NCI-H2107 treated with DMSO at 0.1 percent for 48 hours (cell line): ENCODE measurements around the gene ZIC3.
"Not testable (repeated sequence)": the region's sequence is repeated elsewhere in the genome, so short reads cannot be mapped to it uniquely, and the experiment has no call there.

Experiments used
- DNase-seq: peaks from one replicate; lab custom pipeline; 2025; ENCODE audit not compliant: unreplicated experiment; lab: John Stamatoyannopoulos, UW

The ZIC3 gene

GRCh38 chrX:137565921-137566745 lies at the start of gene ZIC3:
ZIC3 (plus strand) TSS chrX:137566127; CDS start chrX:137566692, 565 bp downstream.
- DNase-seq, result no peak

DNA sequence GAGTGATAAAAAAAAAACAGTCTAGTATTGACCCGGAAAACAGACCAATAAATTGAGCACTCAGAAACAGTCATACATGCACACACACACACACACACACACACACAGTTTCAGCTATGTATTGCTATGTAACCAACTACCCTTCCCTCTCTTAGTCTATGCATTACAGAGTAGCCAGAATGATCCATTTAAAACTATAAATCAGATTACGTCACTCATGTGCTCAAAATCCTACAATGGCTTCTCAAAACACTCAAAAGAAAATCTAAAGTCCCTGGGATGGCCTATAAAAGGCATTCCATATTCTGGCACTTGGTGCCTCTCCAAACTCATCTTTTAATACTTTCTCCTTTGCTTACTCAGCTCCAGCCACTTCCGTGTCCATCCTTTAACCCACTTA lies 46.5 kb upstream of the ZIC3 start:
- DNase-seq, result no peak

DNA sequence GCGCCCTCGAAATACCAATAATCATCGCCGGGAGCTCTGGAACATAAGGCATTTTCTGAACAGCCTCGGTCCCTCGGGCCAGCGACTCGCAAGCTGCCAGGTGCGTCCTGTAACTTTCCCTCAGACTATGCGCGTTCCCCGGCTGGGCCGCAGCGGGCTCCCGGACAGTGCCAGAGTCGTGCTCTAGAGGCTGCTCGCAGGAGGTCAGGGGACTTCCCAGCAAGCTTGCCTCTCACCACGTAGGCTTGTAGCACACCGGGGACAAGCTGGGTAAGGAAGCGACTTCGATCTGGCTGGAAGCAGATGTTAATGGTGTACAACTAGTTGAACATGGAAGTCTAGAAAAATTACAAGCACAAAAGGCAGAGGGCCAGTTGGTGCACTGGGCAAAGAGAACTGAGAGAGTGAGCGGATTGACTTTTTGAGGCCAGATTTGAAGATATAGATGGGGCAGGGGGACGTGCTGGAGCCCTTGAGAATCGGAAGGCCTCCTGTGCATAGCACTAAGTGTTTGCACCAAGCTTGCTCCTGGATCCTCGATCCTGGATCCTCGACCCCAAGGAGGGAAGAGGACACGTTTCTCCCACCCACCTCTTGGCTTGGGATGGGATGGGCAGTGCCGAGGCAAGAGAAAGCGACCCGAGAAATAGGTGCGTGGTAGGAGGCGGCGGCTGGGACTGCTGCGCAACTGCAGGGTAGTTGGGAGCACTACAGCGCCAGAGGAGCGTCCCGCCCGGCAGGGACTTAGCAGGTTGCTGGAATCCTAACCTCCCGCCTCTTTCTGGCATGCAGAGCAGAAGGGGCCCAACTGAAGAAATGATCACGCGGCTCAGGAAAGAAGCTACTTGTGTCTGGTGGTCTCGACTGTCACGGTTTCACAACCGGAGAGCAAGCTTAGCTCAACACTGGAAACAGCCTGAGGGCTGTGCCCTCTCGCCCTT lies 19.9 kb upstream of the ZIC3 start:
- DNase-seq, result no peak

- DNase-seq, result no peak
Measured at GRCh38 chrX:137547291-137547690, 18.6 kb upstream of the ZIC3 start.

DNA sequence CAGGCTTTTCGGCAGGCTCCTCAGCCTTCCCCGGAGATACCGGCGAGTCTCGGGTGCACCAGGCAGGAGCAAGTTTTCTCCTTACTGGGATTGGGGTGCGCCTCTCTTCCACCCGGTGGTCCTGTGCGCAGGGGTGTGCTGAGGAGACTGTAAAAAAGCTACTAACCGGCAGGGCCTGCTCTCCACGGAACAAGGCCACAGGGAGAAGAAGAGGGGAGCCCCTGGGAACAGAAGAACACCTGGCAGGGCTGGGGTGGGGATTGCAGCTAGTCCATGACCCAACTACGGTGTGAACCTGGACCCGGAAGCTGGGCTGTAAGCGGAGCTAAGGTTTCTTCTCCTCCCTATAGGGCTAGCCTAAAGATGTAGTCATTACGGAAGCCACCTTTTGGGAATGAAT lies 17.7 kb upstream of the ZIC3 start:
- DNase-seq, result no peak

DNA sequence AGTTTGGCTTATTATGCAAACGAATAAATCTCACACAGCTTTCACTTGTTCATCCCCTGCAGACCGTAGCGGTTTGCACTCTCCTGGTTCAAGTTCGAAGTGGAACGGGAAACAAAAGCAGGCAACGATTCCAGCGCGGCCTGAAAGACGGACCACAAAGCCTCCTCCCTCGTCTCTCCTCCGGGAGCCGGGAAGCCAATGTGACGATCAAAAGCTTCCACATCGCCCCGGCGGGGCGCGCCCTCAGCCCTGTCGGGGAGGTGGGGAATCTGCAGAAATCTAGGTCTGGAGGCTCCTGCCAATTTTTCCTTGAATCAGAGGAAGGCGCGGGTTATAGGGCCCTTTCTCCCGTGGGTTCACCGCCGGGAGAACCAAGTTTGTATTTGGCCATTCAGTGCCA lies 16.9 kb upstream of the ZIC3 start:
- DNase-seq, result no peak

- DNase-seq, result no peak
Measured at GRCh38 chrX:137549851-137550664, 15.9 kb upstream of the ZIC3 start.

GRCh38 chrX:137550665-137551261 lies 15.2 kb upstream of the ZIC3 start:
- DNase-seq, result no peak

DNA sequence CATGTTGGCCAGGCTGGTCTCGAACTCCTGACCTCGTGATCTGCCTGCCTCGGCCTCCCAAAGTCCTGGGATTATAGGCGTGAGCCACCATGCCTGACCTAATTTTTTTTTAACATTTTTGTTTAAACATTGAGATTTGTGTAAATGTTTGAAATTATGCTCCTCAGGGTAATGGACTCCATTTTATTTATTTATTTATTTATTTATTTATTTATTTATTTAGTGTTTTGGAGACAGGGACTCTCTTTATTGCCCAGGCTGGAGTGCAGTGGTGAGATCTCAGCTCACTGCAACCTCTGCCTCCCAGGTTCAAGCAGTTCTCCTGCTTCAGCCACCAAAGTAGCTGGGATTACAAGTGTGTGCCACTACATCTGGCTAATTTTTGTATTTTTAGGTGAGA lies 13.8 kb upstream of the ZIC3 start:
- not testable (repeated sequence) for DNase-seq

GRCh38 chrX:137562096-137562495 lies 3.8 kb upstream of the ZIC3 start:
- DNase-seq, result no peak

DNA sequence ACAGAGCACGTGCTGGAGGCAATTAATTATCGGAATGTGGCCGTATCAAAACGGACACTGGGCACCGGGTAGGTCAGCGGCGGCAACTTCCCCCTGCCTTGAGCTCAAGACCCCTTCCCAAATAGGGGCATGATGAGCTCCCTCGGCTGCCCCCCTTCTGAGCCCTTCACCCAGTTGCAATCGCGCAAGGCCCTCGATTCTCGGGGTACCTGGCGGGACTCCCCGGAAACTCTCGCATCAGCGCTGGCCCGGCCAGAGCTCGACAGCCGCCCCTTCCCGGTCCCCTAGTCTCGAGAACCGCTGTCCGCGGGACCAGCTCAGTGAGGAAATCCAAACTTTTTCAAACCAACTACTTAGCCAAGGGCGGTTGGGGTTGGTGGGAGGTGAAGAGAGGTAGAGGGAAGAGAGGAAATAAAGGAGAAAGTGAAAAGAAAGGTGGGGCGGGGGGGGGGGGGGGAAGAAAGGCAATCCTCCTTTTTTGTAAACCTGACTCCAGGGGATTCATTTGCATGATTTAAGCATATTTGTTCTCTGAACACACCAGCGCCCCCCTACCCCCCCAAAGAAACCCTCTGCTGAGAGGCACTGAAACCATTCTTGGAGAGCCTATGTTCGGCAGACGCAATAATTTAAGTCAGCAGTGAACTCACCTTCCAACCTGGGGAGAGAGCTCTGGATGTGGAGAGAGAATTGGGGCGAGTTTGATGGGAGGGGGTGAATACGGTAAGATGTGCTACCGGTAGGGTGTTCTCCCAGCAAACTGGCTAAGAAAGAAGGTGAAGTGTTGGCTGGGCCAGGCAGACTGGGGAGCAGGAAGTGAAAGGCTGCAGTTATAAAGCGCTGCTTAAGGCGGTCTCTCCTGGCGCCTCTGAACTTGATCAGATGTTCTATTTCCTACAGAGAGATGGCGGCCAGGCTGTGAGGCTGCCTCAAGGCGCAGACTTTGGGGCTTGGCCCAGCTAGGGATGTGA lies 2.0 kb upstream of the ZIC3 start:
- DNase-seq, result no peak

- DNase-seq, result no peak
Measured at GRCh38 chrX:137565318-137565904, 516 bp upstream of the ZIC3 start.

- DNase-seq, result no peak
Measured at GRCh38 chrX:137566746-137567679, 1.1 kb downstream of the ZIC3 start.

DNA sequence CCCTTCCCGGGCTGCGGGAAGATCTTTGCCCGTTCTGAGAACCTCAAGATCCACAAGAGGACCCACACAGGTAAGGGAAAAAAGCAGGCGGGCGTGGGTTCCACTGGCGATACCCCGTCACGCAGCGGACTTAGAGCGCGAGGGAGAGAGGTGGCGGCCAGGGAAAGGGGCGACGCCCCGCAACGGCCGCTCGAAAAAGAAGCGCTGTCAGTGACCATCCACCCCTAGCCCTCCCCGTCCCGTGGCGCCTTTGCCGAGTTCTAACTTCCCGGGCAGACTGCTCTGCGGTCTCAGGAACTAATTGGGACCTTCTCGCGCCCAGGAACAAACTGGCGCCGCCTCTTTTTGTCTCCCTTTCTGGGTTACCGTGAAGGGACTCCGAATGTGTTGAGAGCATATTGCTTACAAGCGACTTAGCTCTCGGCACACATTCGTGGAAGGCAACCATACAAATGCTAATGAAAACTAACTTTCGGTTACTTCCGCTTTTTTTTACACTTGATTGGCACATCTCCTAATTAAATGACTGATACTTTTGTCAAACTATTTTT lies 1.8 kb downstream of the ZIC3 start:
- no peak for DNase-seq

DNA sequence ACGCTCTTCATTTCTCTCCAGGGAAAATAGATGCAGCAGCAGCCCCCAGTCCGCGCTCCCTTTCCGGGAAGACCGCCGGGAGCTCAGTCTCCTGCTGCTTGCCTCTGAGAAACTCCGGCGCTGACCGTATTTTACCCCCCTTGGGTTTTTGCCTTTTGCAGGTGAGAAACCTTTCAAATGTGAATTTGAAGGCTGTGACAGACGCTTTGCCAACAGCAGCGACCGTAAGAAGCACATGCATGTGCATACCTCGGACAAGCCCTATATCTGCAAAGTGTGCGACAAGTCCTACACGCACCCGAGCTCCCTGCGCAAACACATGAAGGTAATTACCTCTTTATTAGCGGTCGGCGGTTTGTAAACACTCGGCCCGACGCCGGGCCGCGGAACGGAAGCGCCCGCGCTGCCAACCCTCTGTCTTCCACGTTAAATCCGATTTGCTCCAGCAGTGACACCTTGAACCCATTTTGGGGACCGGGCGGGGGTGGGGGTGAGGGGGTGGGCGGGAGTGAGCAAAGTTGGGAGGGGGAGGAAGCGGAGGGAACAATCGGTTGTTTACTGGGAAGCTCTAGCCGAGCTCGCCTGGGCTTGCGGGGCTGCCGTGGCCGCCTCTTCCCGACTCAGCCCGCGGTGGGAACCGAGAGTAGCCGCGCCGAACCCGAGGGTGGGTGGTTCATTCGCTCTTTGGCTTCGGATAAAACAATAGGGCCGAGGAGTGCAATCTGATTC lies 3.0 kb downstream of the ZIC3 start:
- no peak for DNase-seq

GRCh38 chrX:137569470-137569891 lies 3.6 kb downstream of the ZIC3 start:
- DNase-seq, result no peak
